ENCODE results near the gene PSMD13.

PSMD13 gene

GRCh38 chr11:292211-293121 is 55.7 kb downstream of the PSMD13 start:
- TF ChIP-seq GABPA (IDR thresholded peaks at IDR 0.05; ENCODE audit: low read depth) (no peak), SPI1 (IDR thresholded peaks at IDR 0.05; ENCODE audit: borderline replicate concordance, low read depth) (no peak), REST (IDR thresholded peaks at IDR 0.05; ENCODE audit: insufficient replicate concordance, low read depth) (no peak)
- Histone ChIP-seq H3K4me3 (replicated peaks; ENCODE audit: insufficient read depth, low read length) (no peak overlapping the region), H3K27ac (replicated peaks) (no peak overlapping the region), H3K27me3 (ENCODE audit: insufficient read depth, poor library complexity, severe bottlenecking) (peaks cover 8% of the 10 kb centered on the region)
- DNase-seq (ENCODE audit: low read depth in 1 of 2, low spot score in 1 of 2) = no peak

- H3K27me3 ChIP-seq (ENCODE audit: insufficient read depth, poor library complexity, severe bottlenecking) = peaks cover 1% of the 10 kb centered on the region
Measured at GRCh38 chr11:293271-293851, 56.6 kb downstream of the PSMD13 start.

More at GRCh38 chr11:293271-293851, 56.6 kb downstream of the PSMD13 start:
- no peak for TF ChIP-seq REST (IDR thresholded peaks at IDR 0.05; ENCODE audit: insufficient replicate concordance, low read depth)
- no peak for TF ChIP-seq CTCF (IDR thresholded peaks at IDR 0.05; ENCODE audit: insufficient read depth, low read length)
- TF ChIP-seq GABPA (IDR thresholded peaks at IDR 0.05; ENCODE audit: low read depth) = no peak
- TF ChIP-seq POLR2AphosphoS5 (IDR thresholded peaks at IDR 0.05; ENCODE audit: low read depth) = no peak
- TF ChIP-seq SPI1 (IDR thresholded peaks at IDR 0.05; ENCODE audit: borderline replicate concordance, low read depth) = no peak
- no peak overlapping the region for H3K4me3 ChIP-seq (replicated peaks; ENCODE audit: insufficient read depth, low read length)
- DNase-seq (ENCODE audit: low read depth in 1 of 2, low spot score in 1 of 2) = no peak
- no peak overlapping the region for H3K27ac ChIP-seq (replicated peaks)
